Eye (tissue), 1 donor: ENCODE measurements around the gene GPATCH8.
"Not testable (repeated sequence)": the region's sequence is repeated elsewhere in the genome, so short reads cannot be mapped to it uniquely, and the experiment has no call there.

ENCODE experiments used
- DNase-seq: peaks from one replicate; pipeline ENCODE4 v3.0.0-alpha.2; 2015

The GPATCH8 gene

GRCh38 chr17:44369414-44370023 lies 133.7 kb downstream of the GPATCH8 start:
- not testable (repeated sequence) for DNase-seq

GRCh38 chr17:44368391-44369243 lies 134.6 kb downstream of the GPATCH8 start:
- DNase-seq = not testable (repeated sequence)

- DNase-seq = no peak
These were observed 135.8 kb downstream of the GPATCH8 start for GRCh38 chr17:44367231-44367979.

- not testable (repeated sequence) for DNase-seq
These were observed 138.2 kb downstream of the GPATCH8 start for GRCh38 chr17:44365051-44365450.

- DNase-seq = peak; percentile 92
These were observed 139.5 kb downstream of the GPATCH8 start, which contains the start of gene FAM171A2 for GRCh38 chr17:44363613-44364159. FAM171A2 (minus strand) TSS chr17:44363853; CDS start chr17:44363714, 139 bp downstream.

- peak; percentile 83 for DNase-seq
These were observed 140.1 kb downstream of the GPATCH8 start for GRCh38 chr17:44362949-44363612.

GRCh38 chr17:44362459-44362948 lies 140.7 kb downstream of the GPATCH8 start:
- peak; percentile 50 for DNase-seq

GRCh38 chr17:44361292-44362260 lies 141.6 kb downstream of the GPATCH8 start:
- DNase-seq = peak; percentile 64

GRCh38 chr17:44360826-44361225 lies 142.4 kb downstream of the GPATCH8 start:
- DNase-seq = peak; percentile 95

GRCh38 chr17:44360144-44360533 lies 143.1 kb downstream of the GPATCH8 start:
- DNase-seq = no peak

- no peak for DNase-seq
These were observed 143.6 kb downstream of the GPATCH8 start for GRCh38 chr17:44359458-44360143.

GRCh38 chr17:44359006-44359405 lies 144.2 kb downstream of the GPATCH8 start:
- no peak for DNase-seq

- no peak for DNase-seq
These were observed 145.1 kb downstream of the GPATCH8 start for GRCh38 chr17:44358066-44358465.

- no peak for DNase-seq
These were observed 147.0 kb downstream of the GPATCH8 start for GRCh38 chr17:44356241-44356640.

GRCh38 chr17:44355642-44356099 lies 147.5 kb downstream of the GPATCH8 start:
- no peak for DNase-seq

GRCh38 chr17:44354582-44355561 lies 148.3 kb downstream of the GPATCH8 start:
- DNase-seq = peak; percentile 84

- DNase-seq = peak; percentile 48
These were observed 149.4 kb downstream of the GPATCH8 start for GRCh38 chr17:44353672-44354331.
